ENCODE results near the gene CAMTA1.

GRCh38 chr1:7811476-7811875 is 1026.2 kb downstream of the CAMTA1 start:
- TF ChIP-seq CEBPB (IDR thresholded peaks at IDR 0.05; ENCODE audit: low read depth) = no peak
- TF ChIP-seq, protein P1, sequence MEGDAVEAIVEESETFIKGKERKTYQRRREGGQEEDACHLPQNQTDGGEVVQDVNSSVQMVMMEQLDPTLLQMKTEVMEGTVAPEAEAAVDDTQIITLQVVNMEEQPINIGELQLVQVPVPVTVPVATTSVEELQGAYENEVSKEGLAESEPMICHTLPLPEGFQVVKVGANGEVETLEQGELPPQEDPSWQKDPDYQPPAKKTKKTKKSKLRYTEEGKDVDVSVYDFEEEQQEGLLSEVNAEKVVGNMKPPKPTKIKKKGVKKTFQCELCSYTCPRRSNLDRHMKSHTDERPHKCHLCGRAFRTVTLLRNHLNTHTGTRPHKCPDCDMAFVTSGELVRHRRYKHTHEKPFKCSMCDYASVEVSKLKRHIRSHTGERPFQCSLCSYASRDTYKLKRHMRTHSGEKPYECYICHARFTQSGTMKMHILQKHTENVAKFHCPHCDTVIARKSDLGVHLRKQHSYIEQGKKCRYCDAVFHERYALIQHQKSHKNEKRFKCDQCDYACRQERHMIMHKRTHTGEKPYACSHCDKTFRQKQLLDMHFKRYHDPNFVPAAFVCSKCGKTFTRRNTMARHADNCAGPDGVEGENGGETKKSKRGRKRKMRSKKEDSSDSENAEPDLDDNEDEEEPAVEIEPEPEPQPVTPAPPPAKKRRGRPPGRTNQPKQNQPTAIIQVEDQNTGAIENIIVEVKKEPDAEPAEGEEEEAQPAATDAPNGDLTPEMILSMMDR (IDR thresholded peaks at IDR 0.05 in 2 of 3, conservative IDR thresholded peaks at IDR 0.05 in 1 of 3; ENCODE audit: borderline replicate concordance in 1 of 3, insufficient read depth in 1 of 3, low read depth in 2 of 3, low read length in 2 of 3) = no peak
- TF ChIP-seq RAD21 (IDR thresholded peaks at IDR 0.05; ENCODE audit: low read depth) = no peak
- no peak for TF ChIP-seq EZH2 (IDR thresholded peaks at IDR 0.05)
- TF ChIP-seq CBX3 (IDR thresholded peaks at IDR 0.05; ENCODE audit: low read depth) = no peak
- TF ChIP-seq MAX (IDR thresholded peaks at IDR 0.05) = no peak
- TF ChIP-seq JUND (IDR thresholded peaks at IDR 0.05) = no peak
- no peak for TF ChIP-seq POLR2A (IDR thresholded peaks at IDR 0.05; ENCODE audit: borderline replicate concordance, extremely low read depth, insufficient read depth, insufficient read length)
- TF ChIP-seq EZH2phosphoT487 (IDR thresholded peaks at IDR 0.05; ENCODE audit: borderline replicate concordance) = no peak

All from HCT116 (cell line).